ENCODE data around the gene GNAQ. TPM values are rescaled to one million over a fixed set of nuclear protein-coding genes. Genes with fewer than 3 reads are reported as not detected.

GNAQ gene
- total and polyA plus RNA-seq, 8 donors = 55.5 to 95.5 (median 62.8) TPM

DNA sequence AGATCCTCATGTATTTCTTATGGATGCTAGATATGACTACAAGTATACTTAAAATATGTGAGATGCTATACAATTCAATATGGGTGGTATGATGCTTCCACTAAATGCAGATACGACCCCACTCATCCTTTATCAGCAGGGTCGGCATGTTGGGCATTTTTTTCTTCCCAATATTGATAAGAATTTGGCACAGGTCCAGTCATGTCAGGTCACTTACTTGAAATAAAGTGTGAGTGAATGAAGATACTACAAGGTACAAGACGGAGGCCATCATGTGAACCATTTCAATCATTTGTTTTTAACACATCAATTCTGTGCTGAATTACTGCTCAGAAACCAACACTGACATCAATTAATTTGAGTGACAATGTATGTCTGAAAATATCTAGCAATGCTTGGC is 236.6 kb downstream of the GNAQ start:
- no peaks in the 10 kb centered on the region for H3K27me3 ChIP-seq
- no peak overlapping the region for H3K27ac ChIP-seq
- no peak for TF ChIP-seq CTCF (IDR thresholded peaks at IDR 0.05)
- H3K9me3 ChIP-seq = no peaks in the 10 kb centered on the region
- no peak overlapping the region for H3K4me3 ChIP-seq
- intact Hi-C loops (cut with DNase I) = no loop called here
- H3K4me1 ChIP-seq = peaks cover 0 to 57% of the 10 kb centered on the region in 2 donors
- ATAC-seq (no peak), DNase-seq (no peak)
- peaks cover 0 to 20% of the 10 kb centered on the region in 2 donors for H3K36me3 ChIP-seq

DNA sequence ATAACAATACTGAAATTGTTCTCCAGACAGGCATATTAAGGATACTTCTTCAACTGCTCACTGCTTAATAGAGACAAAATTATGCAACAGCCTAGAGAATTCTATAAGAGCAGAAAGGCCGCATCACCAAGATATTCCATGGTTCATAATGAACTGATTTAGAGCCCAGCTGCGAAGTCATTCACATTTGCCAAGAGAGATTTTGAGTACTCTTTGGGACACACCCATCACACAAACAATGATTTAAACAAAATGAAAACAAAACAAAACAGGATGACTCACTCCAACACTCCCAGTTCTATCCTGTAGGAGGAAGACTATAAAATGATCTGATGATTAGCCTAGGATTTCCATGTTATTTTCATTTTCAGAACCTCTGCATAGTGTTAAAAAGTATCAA is 237.8 kb downstream of the GNAQ start:
- intact Hi-C loops (cut with DNase I) = no loop called here
- Histone ChIP-seq H3K4me1 (peaks cover 0 to 50% of the 10 kb centered on the region in 2 donors), H3K9me3 (no peaks in the 10 kb centered on the region), H3K27me3 (no peaks in the 10 kb centered on the region), H3K27ac (peak overlapping the region in 1 of 2 donors; percentile 4), H3K4me3 (no peak overlapping the region), H3K36me3 (peaks cover 0 to 22% of the 10 kb centered on the region in 2 donors)
- ATAC-seq (peak; percentile 52), DNase-seq (no peak)
- TF ChIP-seq CTCF (IDR thresholded peaks at IDR 0.05) = peak in 1 of 2 donors; percentile 30

DNA sequence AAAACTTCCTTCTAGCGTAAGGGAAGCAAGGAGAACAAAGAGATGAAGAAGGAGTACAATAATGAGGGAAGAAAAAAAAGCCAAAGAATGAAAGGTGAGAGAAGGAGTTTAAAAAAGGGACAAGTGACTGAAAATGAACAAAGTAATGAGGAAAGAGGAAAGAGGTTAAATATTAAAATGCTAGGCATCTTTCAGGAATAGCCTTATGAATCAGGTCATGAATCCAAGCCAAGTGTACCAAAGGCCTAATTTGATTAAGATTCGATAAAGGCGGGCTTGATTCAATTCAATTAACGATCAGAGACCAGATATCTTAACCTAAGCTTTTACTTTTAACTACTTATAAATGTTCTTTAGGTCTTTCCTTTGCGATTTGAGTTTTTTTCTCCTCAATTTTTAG is 241.7 kb downstream of the GNAQ start:
- Histone ChIP-seq H3K36me3 (peaks cover 0 to 31% of the 10 kb centered on the region in 2 donors), H3K27me3 (no peaks in the 10 kb centered on the region), H3K9me3 (no peaks in the 10 kb centered on the region), H3K27ac (no peak overlapping the region), H3K4me1 (peaks cover 0 to 19% of the 10 kb centered on the region in 2 donors), H3K4me3 (no peak overlapping the region)
- DNase-seq (no peak), ATAC-seq (no peak)
- no peak for TF ChIP-seq CTCF (IDR thresholded peaks at IDR 0.05)
- intact Hi-C loops (cut with DNase I) = no loop called here

DNA sequence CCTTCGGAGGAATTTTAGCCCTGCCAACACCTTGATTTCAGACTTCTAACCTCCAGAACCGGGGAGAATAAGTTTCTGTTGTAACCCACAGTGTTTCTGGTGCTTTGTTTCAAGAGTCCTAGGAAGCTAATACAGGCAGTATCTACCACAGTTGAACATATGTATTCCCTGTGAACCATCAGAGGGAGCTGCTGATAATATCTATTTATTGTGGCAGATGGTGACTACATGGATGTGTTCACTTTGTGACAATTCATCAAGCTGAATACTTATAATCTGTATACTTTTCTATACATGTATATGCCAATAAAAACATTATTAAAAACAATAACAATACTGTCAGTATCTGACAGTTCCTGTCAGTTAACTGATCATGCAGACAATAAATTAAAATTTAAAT is 246.3 kb downstream of the GNAQ start:
- Histone ChIP-seq H3K9me3 (no peaks in the 10 kb centered on the region), H3K27me3 (no peaks in the 10 kb centered on the region), H3K27ac (no peak overlapping the region), H3K4me3 (no peak overlapping the region), H3K36me3 (peaks cover 0 to 15% of the 10 kb centered on the region in 2 donors), H3K4me1 (no peaks in the 10 kb centered on the region)
- intact Hi-C loops (cut with DNase I) = no loop called here
- ATAC-seq = no peak
- DNase-seq = no peak
- TF ChIP-seq CTCF (IDR thresholded peaks at IDR 0.05) = no peak

DNA sequence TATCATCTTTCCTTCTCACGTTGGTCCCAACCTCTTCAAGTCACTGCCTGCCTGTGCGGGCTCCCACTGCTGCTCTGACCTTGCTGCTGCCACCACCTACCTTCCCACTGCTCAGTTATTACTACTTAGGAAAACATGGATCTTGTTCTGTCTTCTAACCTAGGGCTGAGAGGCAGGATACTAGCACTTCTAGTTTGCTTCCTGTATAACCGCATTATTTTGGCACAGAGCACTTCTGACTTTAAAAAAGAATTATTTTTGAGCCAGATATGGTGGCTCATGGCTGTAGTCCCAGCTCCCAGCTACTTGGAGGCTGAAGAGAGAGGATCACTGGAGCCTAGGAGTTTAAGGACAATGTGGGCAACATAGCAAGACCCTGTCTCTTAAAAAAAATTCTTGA is 248.1 kb downstream of the GNAQ start:
- Histone ChIP-seq H3K27me3 (no peaks in the 10 kb centered on the region), H3K4me1 (peaks cover 0 to 3% of the 10 kb centered on the region in 2 donors), H3K9me3 (no peaks in the 10 kb centered on the region), H3K27ac (no peak overlapping the region), H3K36me3 (peaks cover 0 to 9% of the 10 kb centered on the region in 2 donors), H3K4me3 (no peak overlapping the region)
- DNase-seq = no peak
- intact Hi-C loops (cut with DNase I) = no loop called here
- TF ChIP-seq CTCF (IDR thresholded peaks at IDR 0.05) = no peak
- ATAC-seq = no peak
